Aorta (tissue), 5 donors: ENCODE results near the gene PLEKHG4. TPM values are rescaled to one million over a fixed set of nuclear protein-coding genes. Genes with fewer than 3 reads are reported as not detected.

Experiments used
- ATAC-seq: fragments of 200-7000 bp; cut with Tn5 transposase; one replicate; pipeline ENCODE4 v1.9.1; 2022; ENCODE audit warnings: moderate library complexity; ENCODE audit not compliant: low FRiP score
- DNase-seq, 2 donors: peaks; one replicate each; pipeline ENCODE4 v3.0.0-alpha.2; 2020
- H3K27ac ChIP-seq, 2 donors: one replicate each; pipeline ENCODE4 v1.5.1; 2013; ENCODE audit warnings: low read length in 2 of 2, mild to moderate bottlenecking in 2 of 2, moderate library complexity in 2 of 2, control low read depth in 1 of 2, inconsistent platforms in 1 of 2, low read depth in 1 of 2
- H3K27me3 ChIP-seq, 2 donors: one replicate each; pipeline ENCODE4 v1.6.1; 2013; ENCODE audit warnings: control low read depth in 1 of 2, low read length in 1 of 2, mild to moderate bottlenecking in 1 of 2, moderate library complexity in 1 of 2; ENCODE audit not compliant: insufficient read depth in 2 of 2, control insufficient read depth in 1 of 2
- H3K36me3 ChIP-seq, 2 donors: one replicate each; pipeline ENCODE4 v1.6.1; 2013; ENCODE audit warnings: control low read depth in 1 of 2, low read length in 1 of 2, mild to moderate bottlenecking in 1 of 2; ENCODE audit not compliant: insufficient read depth in 2 of 2, control insufficient read depth in 1 of 2
- H3K4me1 ChIP-seq, 2 donors: one replicate each; pipeline ENCODE4 v1.6.1; 2013; ENCODE audit warnings: low read length in 2 of 2, control low read depth in 1 of 2, mild to moderate bottlenecking in 1 of 2, moderate library complexity in 1 of 2; ENCODE audit not compliant: insufficient read depth in 2 of 2, control insufficient read depth in 1 of 2
- H3K4me3 ChIP-seq, 2 donors: one replicate each; pipeline ENCODE4 v1.5.1; 2013; ENCODE audit warnings: low read length in 2 of 2, control low read depth in 1 of 2, mild to moderate bottlenecking in 1 of 2
- H3K9me3 ChIP-seq: one replicate; pipeline ENCODE4 v1.6.1; 2013; ENCODE audit warnings: mild to moderate bottlenecking, low read length; ENCODE audit not compliant: control insufficient read depth
- WGBS, 2 donors: extraction: QIAGEN DNeasy Blood & Tissue Kit; methylation state at CpG; one replicate each; pipeline ENCODE4 v1.1.7; 2013; 5-methylcytosine and 5-hydroxymethylcytosine counted together
- intact Hi-C, 2 donors: fragments of 100-400 bp; cut with DNase I; formaldehyde crosslinking; loops; one replicate each; pipeline versions ENCODE4 v1.14.2 to v1.15.0; 2022
- long read RNA-seq, 2 donors: library from polyadenylated mRNA; unstranded; transcript quantifications; one replicate each; pipeline ENCODE4 v2.0.0, GENCODE V29; 2020 to 2021
- polyA plus RNA-seq, 2 donors: library from polyadenylated mRNA; stranded (reverse); fragments of 200-250 nt; gene quantifications; one replicate each; pipeline ENCODE4 v1.2.3, GENCODE V29; 2013
- total RNA-seq, 2 donors: library from RNA; stranded (reverse); fragmentation: NEBNext Ultra II Directional; extraction: Animal tissue kit (Norgen Biotek cat#: 25700); gene quantifications; one replicate each; pipeline ENCODE4 v1.2.1, GENCODE V29; 2021
- donor health status: healthy with polysubstance abuse.
- donor health status: Bipolar disorder and iron deficiency.
- donor health status: DM: no; HTN: no; CAD: no.
- donor health status: DM: no; HTN: no; CAD: no.
- donor health status: DM: yes; HTN: yes; CAD: no.

The PLEKHG4 gene, protein sequence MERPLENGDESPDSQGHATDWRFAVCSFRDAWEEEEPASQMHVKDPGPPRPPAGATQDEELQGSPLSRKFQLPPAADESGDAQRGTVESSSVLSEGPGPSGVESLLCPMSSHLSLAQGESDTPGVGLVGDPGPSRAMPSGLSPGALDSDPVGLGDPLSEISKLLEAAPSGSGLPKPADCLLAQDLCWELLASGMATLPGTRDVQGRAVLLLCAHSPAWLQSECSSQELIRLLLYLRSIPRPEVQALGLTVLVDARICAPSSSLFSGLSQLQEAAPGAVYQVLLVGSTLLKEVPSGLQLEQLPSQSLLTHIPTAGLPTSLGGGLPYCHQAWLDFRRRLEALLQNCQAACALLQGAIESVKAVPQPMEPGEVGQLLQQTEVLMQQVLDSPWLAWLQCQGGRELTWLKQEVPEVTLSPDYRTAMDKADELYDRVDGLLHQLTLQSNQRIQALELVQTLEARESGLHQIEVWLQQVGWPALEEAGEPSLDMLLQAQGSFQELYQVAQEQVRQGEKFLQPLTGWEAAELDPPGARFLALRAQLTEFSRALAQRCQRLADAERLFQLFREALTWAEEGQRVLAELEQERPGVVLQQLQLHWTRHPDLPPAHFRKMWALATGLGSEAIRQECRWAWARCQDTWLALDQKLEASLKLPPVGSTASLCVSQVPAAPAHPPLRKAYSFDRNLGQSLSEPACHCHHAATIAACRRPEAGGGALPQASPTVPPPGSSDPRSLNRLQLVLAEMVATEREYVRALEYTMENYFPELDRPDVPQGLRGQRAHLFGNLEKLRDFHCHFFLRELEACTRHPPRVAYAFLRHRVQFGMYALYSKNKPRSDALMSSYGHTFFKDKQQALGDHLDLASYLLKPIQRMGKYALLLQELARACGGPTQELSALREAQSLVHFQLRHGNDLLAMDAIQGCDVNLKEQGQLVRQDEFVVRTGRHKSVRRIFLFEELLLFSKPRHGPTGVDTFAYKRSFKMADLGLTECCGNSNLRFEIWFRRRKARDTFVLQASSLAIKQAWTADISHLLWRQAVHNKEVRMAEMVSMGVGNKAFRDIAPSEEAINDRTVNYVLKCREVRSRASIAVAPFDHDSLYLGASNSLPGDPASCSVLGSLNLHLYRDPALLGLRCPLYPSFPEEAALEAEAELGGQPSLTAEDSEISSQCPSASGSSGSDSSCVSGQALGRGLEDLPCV
- 1 to 10 TPM; 2.5 to 6.9 TPM for total RNA-seq
- polyA plus RNA-seq = 10 to 100 TPM in 1 of 2 donors, 1 to 10 TPM in 1; 2.1 to 16.7 TPM
- long read RNA-seq, donor 1, partial matches to known transcripts = 1 of 2 reads
- long read RNA-seq, donor 1, other reads (novel, unspliced or antisense) = 1 of 2 reads
- long read RNA-seq, donor 2, full-length matches to known transcripts = 2 of 2 reads
- long read RNA-seq, donor 2, partial matches to known transcripts = 0 of 2 reads
- long read RNA-seq, donor 2, other reads (novel, unspliced or antisense) = 0 of 2 reads

DNA sequence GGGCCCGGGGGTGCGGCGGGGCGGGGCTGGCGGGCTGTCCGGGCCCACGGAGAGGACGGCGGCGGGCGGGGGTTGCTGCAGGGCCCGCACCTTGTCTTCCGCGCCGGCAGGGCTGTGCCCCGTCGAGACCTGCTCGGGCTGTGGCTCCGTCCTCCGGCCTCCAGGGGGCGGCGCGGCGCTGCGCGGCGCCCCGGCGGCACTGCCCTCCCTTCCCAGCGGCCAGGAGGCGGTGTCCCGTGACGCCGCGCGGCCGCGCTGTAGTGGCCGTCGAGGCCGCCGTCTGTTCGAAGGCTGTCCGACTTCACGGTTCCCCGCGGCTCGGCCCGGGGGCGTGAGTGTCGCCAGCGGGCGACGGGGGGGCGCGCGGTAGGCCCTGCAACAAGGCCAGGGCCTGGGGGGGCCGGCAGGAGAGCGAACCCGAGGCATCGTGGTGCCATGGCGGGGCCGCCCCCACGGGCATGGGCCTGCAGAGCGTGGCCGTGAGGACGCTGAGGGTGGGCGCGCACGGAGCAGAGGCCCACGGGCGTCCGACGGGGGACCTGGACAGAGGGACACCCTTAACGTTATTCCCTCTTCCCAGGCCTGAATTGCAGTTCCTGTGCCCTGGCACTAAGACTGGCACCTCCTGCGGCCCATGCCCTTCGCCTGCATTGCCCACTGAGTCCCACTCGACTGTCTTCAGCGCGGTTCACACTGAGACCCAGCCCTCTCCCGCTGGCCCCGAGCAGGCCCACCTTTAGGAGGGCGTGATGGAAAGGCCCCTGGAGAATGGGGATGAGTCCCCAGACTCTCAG, at the start of gene PLEKHG4:
Gene PLEKHG4 (plus strand): TSS at position 237 of the 794 bp plus-strand sequence. CDS start 513 bp downstream, at position 750.
- ATAC-seq = peak; percentile 78
- peak within 1 kb of the TSS in 1 of 2 donors; percentile 49 for H3K4me3 ChIP-seq
- H3K4me1 ChIP-seq = no peaks in the 10 kb centered on the region
- H3K9me3 ChIP-seq = no peaks in the 10 kb centered on the region
- H3K27me3 ChIP-seq = no peaks in the 10 kb centered on the region
- H3K36me3 ChIP-seq = no peaks in the 10 kb centered on the region
- peak within 1 kb of the TSS in 1 of 2 donors; percentile 20 for H3K27ac ChIP-seq
- WGBS, 2 donors = 24 to 28% methylated on average over 49 to 83 of the region's 83 CpGs
- peak; percentile 83 to 91 for DNase-seq
- intact Hi-C loops = no loop called here

GRCh38 chr16:67229906-67230808, 49.2 kb upstream of the PLEKHG4 start:
- intact Hi-C loops = loop anchor here in 1 of 2 donors (5.0 kb wide), 1 partner anchor 38 kb away; the partner anchor contains the start of genes E2F4 and EXOC3L1

DNA sequence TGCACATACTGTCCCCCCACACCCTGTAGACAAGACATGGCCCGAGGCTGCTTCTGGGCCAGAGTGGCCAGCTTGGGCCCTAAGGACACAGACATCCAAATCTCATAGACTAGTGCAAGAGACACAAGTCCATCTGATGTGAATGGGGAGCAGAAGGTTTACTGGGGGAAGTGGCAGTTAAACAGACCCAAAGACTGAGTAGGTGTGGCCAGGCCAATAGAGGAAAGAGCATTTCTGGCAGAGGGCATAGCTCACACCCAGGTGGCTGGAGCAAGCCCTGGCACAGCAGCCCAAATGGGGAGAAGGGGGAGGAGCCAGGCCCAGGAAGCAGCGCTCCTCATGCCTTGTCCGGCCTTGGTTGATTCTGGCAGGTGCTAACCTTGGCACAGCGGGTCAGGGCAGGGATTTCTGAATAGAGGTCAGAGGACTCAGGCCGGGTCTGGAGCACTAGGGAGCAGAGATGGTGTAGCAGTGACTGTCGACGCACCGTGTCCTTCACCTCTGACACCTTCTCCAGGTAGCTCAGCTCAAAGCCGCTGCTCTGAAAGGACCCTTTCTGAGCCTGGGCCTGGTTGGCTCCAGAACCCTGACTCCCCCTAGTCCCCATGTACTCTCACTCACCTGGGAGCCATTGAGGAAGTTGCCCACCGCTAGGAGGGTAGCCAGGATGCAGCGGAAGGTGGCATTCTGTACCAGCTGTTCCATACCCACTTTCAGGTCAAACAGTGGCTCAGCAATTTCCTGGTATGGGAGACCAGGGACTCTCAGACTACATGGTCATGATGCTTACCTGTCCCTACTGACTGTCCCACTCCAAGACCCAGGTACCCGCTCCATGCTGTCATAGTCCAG, 48.3 kb upstream of the PLEKHG4 start:
- H3K27ac ChIP-seq = no peak overlapping the region
- 78 to 84% methylated on average over 12 of the region's 12 CpGs for WGBS, 2 donors
- no peak for ATAC-seq
- no peaks in the 10 kb centered on the region for H3K9me3 ChIP-seq
- intact Hi-C loops = no loop called here
- no peaks in the 10 kb centered on the region for H3K27me3 ChIP-seq
- no peaks in the 10 kb centered on the region for H3K4me1 ChIP-seq
- H3K36me3 ChIP-seq = peaks cover 0 to 4% of the 10 kb centered on the region in 2 donors
- no peak overlapping the region for H3K4me3 ChIP-seq
- DNase-seq = no peak

More at GRCh38 chr16:67229906-67230808, 49.2 kb upstream of the PLEKHG4 start:
- H3K36me3 ChIP-seq = peaks cover 0 to 4% of the 10 kb centered on the region in 2 donors
- 89 to 90% methylated on average over 32 of the region's 32 CpGs for WGBS, 2 donors
- no peak for DNase-seq
- no peaks in the 10 kb centered on the region for H3K4me1 ChIP-seq
- no peaks in the 10 kb centered on the region for H3K27me3 ChIP-seq
- no peak overlapping the region for H3K4me3 ChIP-seq
- H3K27ac ChIP-seq = no peak overlapping the region
- no peaks in the 10 kb centered on the region for H3K9me3 ChIP-seq
- ATAC-seq = no peak

DNA sequence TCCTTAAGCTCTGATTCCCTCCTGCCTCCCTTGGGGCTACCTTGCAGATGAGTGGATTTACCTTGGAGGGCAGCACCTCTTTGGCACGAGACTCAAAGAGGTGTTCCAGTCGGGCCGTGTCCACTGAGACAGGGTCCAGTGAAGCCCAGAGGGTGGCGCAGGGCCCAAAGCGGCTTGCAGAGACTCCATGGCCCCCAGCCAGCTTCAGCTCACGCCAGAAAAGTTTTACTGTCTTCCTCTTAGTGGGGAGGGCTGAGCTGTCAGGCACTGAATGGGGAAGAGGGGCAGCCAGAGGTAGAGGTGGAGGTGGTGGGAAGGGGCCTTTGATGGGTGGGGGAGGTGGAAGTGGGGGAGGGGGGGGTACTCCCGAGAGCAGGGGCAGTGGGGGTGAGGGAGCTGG, 45.7 kb upstream of the PLEKHG4 start:
- no peak for DNase-seq
- H3K27ac ChIP-seq = no peak overlapping the region
- intact Hi-C loops = no loop called here
- no peaks in the 10 kb centered on the region for H3K4me1 ChIP-seq
- no peaks in the 10 kb centered on the region for H3K9me3 ChIP-seq
- no peak overlapping the region for H3K4me3 ChIP-seq
- peaks cover 0 to 4% of the 10 kb centered on the region in 2 donors for H3K36me3 ChIP-seq
- no peak for ATAC-seq
- no peaks in the 10 kb centered on the region for H3K27me3 ChIP-seq
- 60 to 61% methylated on average over 7 of the region's 7 CpGs for WGBS, 2 donors

DNA sequence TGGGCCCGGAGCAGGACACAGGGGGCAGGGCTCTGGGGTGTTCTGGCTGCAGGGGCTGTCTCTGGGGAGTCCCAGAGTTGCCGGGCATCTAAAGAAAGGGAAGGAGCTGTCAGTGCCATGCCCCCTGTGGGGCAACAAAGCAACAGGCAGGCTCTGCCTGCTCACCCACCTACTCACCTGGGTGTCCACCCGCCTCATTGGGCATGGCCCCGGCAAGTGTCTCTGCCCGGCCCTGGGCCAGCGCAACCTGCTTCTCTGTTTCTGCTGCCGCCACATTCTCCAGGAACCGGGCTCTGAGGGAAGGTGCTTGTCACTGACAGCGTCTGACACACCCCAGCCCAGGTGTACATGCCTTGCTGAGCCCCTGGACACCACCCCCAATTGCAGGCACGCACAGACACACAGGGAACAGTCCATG, 45.1 kb upstream of the PLEKHG4 start:
- Histone ChIP-seq H3K9me3 (no peaks in the 10 kb centered on the region), H3K4me1 (no peaks in the 10 kb centered on the region), H3K36me3 (peaks cover 0 to 4% of the 10 kb centered on the region in 2 donors), H3K27me3 (no peaks in the 10 kb centered on the region), H3K27ac (no peak overlapping the region), H3K4me3 (no peak overlapping the region)
- ATAC-seq (no peak), DNase-seq (no peak)
- 86 to 88% methylated on average over 10 of the region's 10 CpGs for WGBS, 2 donors
- intact Hi-C loops = no loop called here

- 85 to 86% methylated on average over 17 of the region's 17 CpGs for WGBS, 2 donors
- Histone ChIP-seq H3K4me3 (no peak overlapping the region), H3K9me3 (no peaks in the 10 kb centered on the region), H3K27me3 (no peaks in the 10 kb centered on the region), H3K36me3 (no peaks in the 10 kb centered on the region), H3K4me1 (no peaks in the 10 kb centered on the region), H3K27ac (no peak overlapping the region)
- intact Hi-C loops = no loop called here
- DNase-seq (no peak), ATAC-seq (no peak)
Measured at GRCh38 chr16:67235816-67236562, 43.3 kb upstream of the PLEKHG4 start.
